ENCODE results near the gene TMEM184B.

TMEM184B gene

DNA sequence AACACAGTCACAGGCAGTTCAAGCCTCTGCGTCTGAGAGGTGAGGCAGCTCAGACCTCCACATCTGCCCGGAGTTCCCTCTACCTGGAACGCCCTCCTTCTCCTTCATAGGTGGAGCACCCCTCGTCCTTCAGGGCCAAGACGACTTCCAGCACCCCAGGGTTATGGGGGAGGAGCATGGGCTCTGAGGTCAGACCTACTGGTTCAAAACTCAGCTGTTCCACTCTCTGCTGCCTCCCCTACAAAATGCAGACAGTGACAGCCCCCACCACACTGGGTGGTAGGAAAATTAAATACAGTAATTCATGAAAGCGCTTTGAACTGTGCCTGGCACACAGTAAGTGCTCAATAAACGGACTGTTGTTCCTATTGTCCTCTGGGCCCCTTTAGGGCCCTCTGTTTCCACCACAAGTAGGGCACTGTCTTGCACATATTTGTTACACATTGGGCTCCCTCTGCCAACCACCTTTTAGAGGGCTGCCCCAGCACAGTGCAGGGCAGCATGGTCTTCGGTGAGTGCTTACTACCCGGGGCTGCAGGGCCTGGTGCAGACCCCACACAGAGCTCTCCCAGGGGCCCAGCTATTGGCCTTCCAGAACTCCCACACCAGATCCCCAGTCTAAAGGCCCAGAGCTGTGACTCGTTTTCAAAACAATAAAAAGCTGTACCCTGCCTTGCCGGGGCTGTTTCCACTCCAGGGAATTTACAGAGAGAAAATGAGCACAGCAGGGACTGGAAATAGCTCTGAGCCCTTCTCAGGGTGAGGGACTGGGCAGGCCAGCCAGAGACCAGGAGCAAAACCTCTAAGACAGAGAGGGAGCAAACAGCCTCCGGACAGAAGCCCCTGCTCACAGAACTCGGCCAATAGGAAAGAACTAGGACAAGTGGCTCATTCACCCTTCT, 2.5 kb downstream of the TMEM184B start:
- Histone ChIP-seq H3K9me3 (ENCODE audit: insufficient read depth, low read depth, low read length) (no peaks in the 10 kb centered on the region), H3K9me2 (replicated peaks; ENCODE audit: low read depth, low read length) (no peaks in the 10 kb centered on the region), H4K20me1 (ENCODE audit: insufficient read depth, low read length, poor library complexity, severe bottlenecking) (peaks cover 5% of the 10 kb centered on the region), H3K4me1 (ENCODE audit: insufficient read depth, low read length, poor library complexity, severe bottlenecking) (peaks cover 45% of the 10 kb centered on the region), H3K27me3 (ENCODE audit: insufficient read depth, low read length, poor library complexity, severe bottlenecking) (no peaks in the 10 kb centered on the region), H3K9ac (ENCODE audit: low read depth, low read length, poor library complexity, severe bottlenecking) (peak overlapping the region; percentile 40), H3K79me2 (ENCODE audit: insufficient read depth, low read length) (peaks cover 58% of the 10 kb centered on the region), H3K4me2 (ENCODE audit: low read depth, low read length, poor library complexity, severe bottlenecking) (peak overlapping the region; percentile 87), H3K36me3 (ENCODE audit: insufficient read depth, low read length) (no peaks in the 10 kb centered on the region), H2AFZ (ENCODE audit: low read length) (no peak overlapping the region), H3K4me3 (ENCODE audit: low read length, poor library complexity, severe bottlenecking) (peak overlapping the region; percentile 17), H3F3A (ENCODE audit: low read depth) (no peaks in the 10 kb centered on the region)
- TF ChIP-seq EZH2phosphoT487 (IDR thresholded peaks at IDR 0.05; ENCODE audit: borderline replicate concordance) = no peak
- TF ChIP-seq, protein P1, sequence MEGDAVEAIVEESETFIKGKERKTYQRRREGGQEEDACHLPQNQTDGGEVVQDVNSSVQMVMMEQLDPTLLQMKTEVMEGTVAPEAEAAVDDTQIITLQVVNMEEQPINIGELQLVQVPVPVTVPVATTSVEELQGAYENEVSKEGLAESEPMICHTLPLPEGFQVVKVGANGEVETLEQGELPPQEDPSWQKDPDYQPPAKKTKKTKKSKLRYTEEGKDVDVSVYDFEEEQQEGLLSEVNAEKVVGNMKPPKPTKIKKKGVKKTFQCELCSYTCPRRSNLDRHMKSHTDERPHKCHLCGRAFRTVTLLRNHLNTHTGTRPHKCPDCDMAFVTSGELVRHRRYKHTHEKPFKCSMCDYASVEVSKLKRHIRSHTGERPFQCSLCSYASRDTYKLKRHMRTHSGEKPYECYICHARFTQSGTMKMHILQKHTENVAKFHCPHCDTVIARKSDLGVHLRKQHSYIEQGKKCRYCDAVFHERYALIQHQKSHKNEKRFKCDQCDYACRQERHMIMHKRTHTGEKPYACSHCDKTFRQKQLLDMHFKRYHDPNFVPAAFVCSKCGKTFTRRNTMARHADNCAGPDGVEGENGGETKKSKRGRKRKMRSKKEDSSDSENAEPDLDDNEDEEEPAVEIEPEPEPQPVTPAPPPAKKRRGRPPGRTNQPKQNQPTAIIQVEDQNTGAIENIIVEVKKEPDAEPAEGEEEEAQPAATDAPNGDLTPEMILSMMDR (conservative IDR thresholded peaks at IDR 0.05; ENCODE audit: low read length) = no peak

DNA sequence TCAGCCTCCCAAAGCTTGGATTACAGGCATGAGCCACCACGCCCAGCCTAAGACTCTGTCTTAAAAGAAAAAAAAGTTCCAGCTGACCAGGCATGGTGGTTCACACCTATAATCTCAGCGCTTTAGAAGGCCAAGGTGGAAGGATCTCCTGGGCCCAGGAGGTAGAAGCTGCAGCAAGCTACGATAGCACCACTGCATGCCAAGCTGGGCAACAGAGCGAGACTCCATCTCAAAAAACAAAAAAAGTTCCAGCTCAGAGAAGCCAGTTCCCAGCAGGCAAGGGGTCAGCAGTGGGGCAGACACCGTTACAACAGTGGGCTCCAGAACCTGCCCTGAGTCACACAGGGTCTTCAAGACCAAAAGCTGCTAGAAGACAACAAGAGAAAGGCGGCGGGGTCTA, 3.3 kb downstream of the TMEM184B start:
- Histone ChIP-seq H3K36me3 (ENCODE audit: insufficient read depth, low read length) (no peaks in the 10 kb centered on the region), H3F3A (ENCODE audit: low read depth) (no peaks in the 10 kb centered on the region), H4K20me1 (ENCODE audit: insufficient read depth, low read length, poor library complexity, severe bottlenecking) (peaks cover 5% of the 10 kb centered on the region), H3K79me2 (ENCODE audit: insufficient read depth, low read length) (peaks cover 62% of the 10 kb centered on the region), H3K4me3 (ENCODE audit: low read length, poor library complexity, severe bottlenecking) (no peak overlapping the region), H2AFZ (ENCODE audit: low read length) (no peak overlapping the region), H3K9ac (ENCODE audit: low read depth, low read length, poor library complexity, severe bottlenecking) (no peak overlapping the region), H3K9me3 (ENCODE audit: insufficient read depth, low read depth, low read length) (no peaks in the 10 kb centered on the region), H3K9me2 (replicated peaks; ENCODE audit: low read depth, low read length) (no peaks in the 10 kb centered on the region), H3K27me3 (ENCODE audit: insufficient read depth, low read length, poor library complexity, severe bottlenecking) (no peaks in the 10 kb centered on the region), H3K4me1 (ENCODE audit: insufficient read depth, low read length, poor library complexity, severe bottlenecking) (peaks cover 45% of the 10 kb centered on the region), H3K4me2 (ENCODE audit: low read depth, low read length, poor library complexity, severe bottlenecking) (no peak overlapping the region)
- no peak for TF ChIP-seq EZH2phosphoT487 (IDR thresholded peaks at IDR 0.05; ENCODE audit: borderline replicate concordance)

DNA sequence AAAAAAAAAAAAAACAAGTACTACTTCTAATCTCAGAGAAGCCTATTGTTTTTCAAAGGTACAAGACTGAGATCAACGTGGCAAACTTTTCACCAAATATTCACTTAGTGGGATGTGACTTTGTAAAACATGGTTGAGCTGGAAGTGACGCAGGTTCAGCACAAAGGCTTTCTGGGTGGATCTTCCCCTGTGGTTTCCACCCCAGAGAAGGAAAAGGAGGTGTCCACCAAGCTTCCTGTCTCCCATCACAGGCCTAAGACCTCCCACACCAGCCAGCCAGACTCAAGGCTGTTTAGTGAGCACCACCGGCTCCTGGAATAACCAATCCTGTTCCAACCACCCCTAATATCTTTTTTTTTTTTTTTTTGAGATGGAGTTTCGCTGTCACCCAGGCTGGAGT, 5.7 kb downstream of the TMEM184B start:
- Histone ChIP-seq H3K9ac (ENCODE audit: low read depth, low read length, poor library complexity, severe bottlenecking) (peak overlapping the region; percentile 37), H3K27me3 (ENCODE audit: insufficient read depth, low read length, poor library complexity, severe bottlenecking) (no peaks in the 10 kb centered on the region), H3K9me2 (replicated peaks; ENCODE audit: low read depth, low read length) (no peaks in the 10 kb centered on the region), H3F3A (ENCODE audit: low read depth) (no peaks in the 10 kb centered on the region), H3K36me3 (ENCODE audit: insufficient read depth, low read length) (no peaks in the 10 kb centered on the region), H2AFZ (ENCODE audit: low read length) (no peak overlapping the region), H3K4me2 (ENCODE audit: low read depth, low read length, poor library complexity, severe bottlenecking) (peak overlapping the region; percentile 58), H3K9me3 (ENCODE audit: insufficient read depth, low read depth, low read length) (no peaks in the 10 kb centered on the region), H3K79me2 (ENCODE audit: insufficient read depth, low read length) (peaks cover 59% of the 10 kb centered on the region), H3K4me3 (ENCODE audit: low read length, poor library complexity, severe bottlenecking) (peak overlapping the region; percentile 51), H4K20me1 (ENCODE audit: insufficient read depth, low read length, poor library complexity, severe bottlenecking) (no peaks in the 10 kb centered on the region), H3K4me1 (ENCODE audit: insufficient read depth, low read length, poor library complexity, severe bottlenecking) (peaks cover 36% of the 10 kb centered on the region)
- no peak for TF ChIP-seq EZH2phosphoT487 (IDR thresholded peaks at IDR 0.05; ENCODE audit: borderline replicate concordance)
- TF ChIP-seq, protein P1 (conservative IDR thresholded peaks at IDR 0.05; ENCODE audit: low read length) = no peak

Measured in Loucy (cell line).